T47D (cell line): ENCODE data around the gene ARHGAP44.

Experiments
- DNase-seq, 2 experiments: peaks; one replicate each; pipeline versions ENCODE4 v3.0.0 to v3.0.0-alpha.2; 2011 to 2012; ENCODE audit warnings: low read depth in 1 of 2, low spot score in 1 of 2
- JUND ChIP-seq: IDR thresholded peaks from 2 replicates; pipeline ENCODE4 v1.6.1; 2012; ENCODE audit warnings: low read depth
- in situ Hi-C: cut with HindIII; loops from 2 replicates; pipeline ENCODE4 v1.10.0; 2016; ENCODE audit warnings: low sequenced_read_pairs, low pct_unique_long_range_greater_than_20kb

Gene ARHGAP44

GRCh38 chr17:12918142-12918541, 128.8 kb downstream of the ARHGAP44 start:
- TF ChIP-seq JUND, result no peak
- in situ Hi-C loops, result no loop called here
- DNase-seq, result no peak

GRCh38 chr17:12922120-12922519, 132.8 kb downstream of the ARHGAP44 start:
- no peak for DNase-seq
- in situ Hi-C loops, result no loop called here

GRCh38 chr17:12924614-12925013, 135.3 kb downstream of the ARHGAP44 start:
- DNase-seq, result no peak
- no peak for TF ChIP-seq JUND
- in situ Hi-C loops, result no loop called here

More at GRCh38 chr17:12922120-12922519, 132.8 kb downstream of the ARHGAP44 start:
- no peak for TF ChIP-seq JUND

GRCh38 chr17:12927001-12927400, 137.7 kb downstream of the ARHGAP44 start:
- no peak for DNase-seq
- in situ Hi-C loops, result no loop called here
- TF ChIP-seq JUND, result no peak

GRCh38 chr17:12927541-12928425, 138.5 kb downstream of the ARHGAP44 start:
- in situ Hi-C loops, result no loop called here
- TF ChIP-seq JUND, result no peak
- DNase-seq, result no peak

GRCh38 chr17:12928736-12929135, 139.4 kb downstream of the ARHGAP44 start:
- DNase-seq, result peak in 1 of 2 experiments; percentile 36
- in situ Hi-C loops, result no loop called here
- no peak for TF ChIP-seq JUND

- TF ChIP-seq JUND, result no peak
- DNase-seq, result no peak
- in situ Hi-C loops, result no loop called here
Observed at GRCh38 chr17:12936501-12936900, 147.2 kb downstream of the ARHGAP44 start.

- DNase-seq, result no peak
- in situ Hi-C loops, result no loop called here
- no peak for TF ChIP-seq JUND
Observed at GRCh38 chr17:12940699-12941098, 151.4 kb downstream of the ARHGAP44 start.

- TF ChIP-seq JUND, result no peak
Observed at GRCh38 chr17:12947047-12947446, 157.7 kb downstream of the ARHGAP44 start.

GRCh38 chr17:12952012-12952411, 162.7 kb downstream of the ARHGAP44 start:
- no peak for TF ChIP-seq JUND
- in situ Hi-C loops, result no loop called here
- DNase-seq, result no peak

More at GRCh38 chr17:12947047-12947446, 157.7 kb downstream of the ARHGAP44 start:
- DNase-seq, result no peak
- in situ Hi-C loops, result no loop called here

GRCh38 chr17:12953156-12953555, 163.9 kb downstream of the ARHGAP44 start:
- DNase-seq, result no peak
- in situ Hi-C loops, result no loop called here
- no peak for TF ChIP-seq JUND

GRCh38 chr17:12955521-12955920, 166.2 kb downstream of the ARHGAP44 start:
- in situ Hi-C loops, result no loop called here
- DNase-seq, result no peak
- no peak for TF ChIP-seq JUND

GRCh38 chr17:12958786-12959185, 169.5 kb downstream of the ARHGAP44 start:
- in situ Hi-C loops, result no loop called here
- DNase-seq, result no peak
- no peak for TF ChIP-seq JUND

GRCh38 chr17:12959441-12959840, 170.1 kb downstream of the ARHGAP44 start:
- DNase-seq, result no peak
- in situ Hi-C loops, result no loop called here
- no peak for TF ChIP-seq JUND
